Measurements from ENCODE around the gene SRC. TPM values are rescaled to one million over a fixed set of nuclear protein-coding genes. Genes with fewer than 3 reads are reported as not detected.

SRC gene
- polyA plus RNA-seq, 1 of the 3 experiments (the other 2 are of a cell fraction) = 23.8 TPM

- Histone ChIP-seq H4K20me1 (ENCODE audit: insufficient read depth) (0 out of 2 replicates have a peak, but pooled peaks cover 5% of the 10 kb centered on the region), H3K4me3 (ENCODE audit: low read depth in 2 of 2, low read length in 1 of 2) (no peak overlapping the region), H3K4me1 (ENCODE audit: control insufficient read depth in 1 of 2, insufficient read depth in 2 of 2, low read depth in 1 of 2, low read length in 1 of 2) (peaks cover 0 to 74% of the 10 kb centered on the region in 2 experiments; a peak in 2 of 4 replicates), H3K4me2 (no peak overlapping the region), H3K9me2 (no peaks in the 10 kb centered on the region), H3K27me3 (ENCODE audit: insufficient read depth) (no peaks in the 10 kb centered on the region), H3K27ac (ENCODE audit: low read depth in 2 of 2, low read length in 1 of 2) (peak overlapping the region in 1 of 2 experiments; percentile 98; a peak in 3 of 4 replicates), H2AFZ (ENCODE audit: low read depth) (no peak overlapping the region), H3K79me2 (ENCODE audit: insufficient read depth) (peaks cover 30% of the 10 kb centered on the region), H3K9me3 (no peaks in the 10 kb centered on the region), H3K36me3 (replicated peaks in 1 of 2; ENCODE audit: control insufficient read depth in 1 of 2, insufficient read depth in 2 of 2, low read length in 1 of 2) (peaks cover 0 to 37% of the 10 kb centered on the region in 2 experiments), H3K9ac (no peak overlapping the region), H3F3A (replicated peaks; ENCODE audit: insufficient read depth) (no peaks in the 10 kb centered on the region)
- WGBS (ENCODE audit: low lambda C conversion rate) = 96% methylated on average over 8 of the region's 8 CpGs
- TF ChIP-seq NFIC (IDR thresholded peaks at IDR 0.05; ENCODE audit: borderline replicate concordance) (no peak), GATA2 (CRISPR knock-in tag; IDR thresholded peaks at IDR 0.05) (no peak), RXRA (IDR thresholded peaks at IDR 0.05; ENCODE audit: borderline replicate concordance, low read depth) (no peak), CHD2 (IDR thresholded peaks at IDR 0.05; ENCODE audit: low read length, partially characterized antibody) (no peak), RFX5 (IDR thresholded peaks at IDR 0.05; ENCODE audit: low read length) (no peak), USF1 (IDR thresholded peaks at IDR 0.05; ENCODE audit: borderline replicate concordance, low read depth) (no peak), SIN3A (IDR thresholded peaks at IDR 0.05; ENCODE audit: borderline replicate concordance, low read depth, low read length) (no peak)
- POLR2A ChIA-PET = interaction anchor here (0.9 kb wide), 1 partner anchor 33 kb away, joined by 3 read pairs; no protein-coding TSS in a partner anchor
- CTCF ChIA-PET = interaction anchor here (0.9 to 5.2 kb wide), 14 partner anchors 13 to 118 kb away, joined by 3 to 21 read pairs (median 3); no protein-coding TSS in a partner anchor
- no peak for DNase-seq
Observed at GRCh38 chr20:37313546-37314091, 32.3 kb upstream of the SRC start.

DNA sequence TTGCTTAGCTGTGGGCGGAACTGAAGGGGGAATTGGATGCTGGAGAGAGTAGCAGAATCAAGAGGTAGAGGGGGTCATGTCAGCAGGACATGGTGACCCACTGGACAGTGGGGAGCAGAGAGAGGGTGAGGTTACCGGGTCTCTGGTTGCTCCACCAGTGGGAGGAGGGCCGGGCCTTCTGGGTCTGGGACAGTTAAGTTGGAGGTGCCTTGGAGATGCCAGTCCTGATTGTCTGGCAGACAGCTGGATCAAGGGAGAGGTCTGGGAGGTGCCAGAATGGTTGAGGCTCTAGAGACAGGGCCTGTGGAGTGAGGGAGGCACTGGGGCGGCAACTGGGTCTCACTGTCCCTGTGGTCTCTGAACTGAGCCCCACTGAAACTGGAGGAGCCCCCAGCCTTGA, 31.8 kb upstream of the SRC start:
- Histone ChIP-seq H3K4me3 (ENCODE audit: low read depth in 2 of 2, low read length in 1 of 2) (no peak overlapping the region), H3K9ac (no peak overlapping the region), H3K9me2 (no peaks in the 10 kb centered on the region), H3K4me2 (no peak overlapping the region), H2AFZ (ENCODE audit: low read depth) (no peak overlapping the region), H3K4me1 (ENCODE audit: control insufficient read depth in 1 of 2, insufficient read depth in 2 of 2, low read depth in 1 of 2, low read length in 1 of 2) (peaks cover 0 to 77% of the 10 kb centered on the region in 2 experiments; a peak in 2 of 4 replicates), H3K36me3 (replicated peaks in 1 of 2; ENCODE audit: control insufficient read depth in 1 of 2, insufficient read depth in 2 of 2, low read length in 1 of 2) (peaks cover 0 to 35% of the 10 kb centered on the region in 2 experiments), H3K9me3 (no peaks in the 10 kb centered on the region), H3F3A (replicated peaks; ENCODE audit: insufficient read depth) (no peaks in the 10 kb centered on the region), H3K27me3 (ENCODE audit: insufficient read depth) (no peaks in the 10 kb centered on the region), H4K20me1 (ENCODE audit: insufficient read depth) (0 out of 2 replicates have a peak, but pooled peaks cover 5% of the 10 kb centered on the region), H3K27ac (ENCODE audit: low read depth in 2 of 2, low read length in 1 of 2) (peak overlapping the region in 1 of 2 experiments; percentile 98; a peak in 3 of 4 replicates), H3K79me2 (ENCODE audit: insufficient read depth) (peaks cover 30% of the 10 kb centered on the region)
- no peak for TF ChIP-seq FOXM1 (IDR thresholded peaks at IDR 0.05; ENCODE audit: low read depth)
- no peak for TF ChIP-seq USF1 (IDR thresholded peaks at IDR 0.05; ENCODE audit: borderline replicate concordance, low read depth)
- TF ChIP-seq GABPA (IDR thresholded peaks at IDR 0.05; ENCODE audit: low read depth) = no peak
- TF ChIP-seq, protein P1, sequence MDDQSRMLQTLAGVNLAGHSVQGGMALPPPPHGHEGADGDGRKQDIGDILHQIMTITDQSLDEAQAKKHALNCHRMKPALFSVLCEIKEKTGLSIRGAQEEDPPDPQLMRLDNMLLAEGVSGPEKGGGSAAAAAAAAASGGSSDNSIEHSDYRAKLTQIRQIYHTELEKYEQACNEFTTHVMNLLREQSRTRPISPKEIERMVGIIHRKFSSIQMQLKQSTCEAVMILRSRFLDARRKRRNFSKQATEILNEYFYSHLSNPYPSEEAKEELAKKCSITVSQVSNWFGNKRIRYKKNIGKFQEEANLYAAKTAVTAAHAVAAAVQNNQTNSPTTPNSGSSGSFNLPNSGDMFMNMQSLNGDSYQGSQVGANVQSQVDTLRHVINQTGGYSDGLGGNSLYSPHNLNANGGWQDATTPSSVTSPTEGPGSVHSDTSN (IDR thresholded peaks at IDR 0.05) = no peak
- no peak for TF ChIP-seq USF2 (IDR thresholded peaks at IDR 0.05; ENCODE audit: borderline replicate concordance, low read depth, low read length)
- TF ChIP-seq, protein P2, sequence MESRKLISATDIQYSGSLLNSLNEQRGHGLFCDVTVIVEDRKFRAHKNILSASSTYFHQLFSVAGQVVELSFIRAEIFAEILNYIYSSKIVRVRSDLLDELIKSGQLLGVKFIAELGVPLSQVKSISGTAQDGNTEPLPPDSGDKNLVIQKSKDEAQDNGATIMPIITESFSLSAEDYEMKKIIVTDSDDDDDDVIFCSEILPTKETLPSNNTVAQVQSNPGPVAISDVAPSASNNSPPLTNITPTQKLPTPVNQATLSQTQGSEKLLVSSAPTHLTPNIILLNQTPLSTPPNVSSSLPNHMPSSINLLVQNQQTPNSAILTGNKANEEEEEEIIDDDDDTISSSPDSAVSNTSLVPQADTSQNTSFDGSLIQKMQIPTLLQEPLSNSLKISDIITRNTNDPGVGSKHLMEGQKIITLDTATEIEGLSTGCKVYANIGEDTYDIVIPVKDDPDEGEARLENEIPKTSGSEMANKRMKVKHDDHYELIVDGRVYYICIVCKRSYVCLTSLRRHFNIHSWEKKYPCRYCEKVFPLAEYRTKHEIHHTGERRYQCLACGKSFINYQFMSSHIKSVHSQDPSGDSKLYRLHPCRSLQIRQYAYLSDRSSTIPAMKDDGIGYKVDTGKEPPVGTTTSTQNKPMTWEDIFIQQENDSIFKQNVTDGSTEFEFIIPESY (IDR thresholded peaks at IDR 0.05; ENCODE audit: borderline replicate concordance, low read depth) = no peak
- TF ChIP-seq EZH2phosphoT487 (IDR thresholded peaks at IDR 0.05; ENCODE audit: borderline replicate concordance, low read depth) = no peak
- POLR2A ChIA-PET = interaction anchor here (0.9 to 1.0 kb wide), 3 partner anchors 15 to 33 kb away, joined by 3 to 5 read pairs (median 4); partner anchors contain the start of gene MANBAL
- peak; percentile 62 for DNase-seq
- CTCF ChIA-PET = interaction anchor here (0.9 to 5.2 kb wide), 13 partner anchors 13 to 119 kb away, joined by 3 to 21 read pairs (median 3); no protein-coding TSS in a partner anchor
- WGBS (ENCODE audit: low lambda C conversion rate) = 68% methylated on average over 3 of the region's 4 CpGs

Measured in SK-N-SH (cell line).